HG02943 (cell line): ENCODE measurements around the gene ADCY5.

Experiments
- ATAC-seq: cut with Tn5 transposase; IDR thresholded peaks from one replicate; pipeline ENCODE4 v1.9.1; 2021; ENCODE audit warnings: mild to moderate bottlenecking, low read depth, moderate library complexity; ENCODE audit not compliant: unreplicated experiment

ADCY5 gene

DNA sequence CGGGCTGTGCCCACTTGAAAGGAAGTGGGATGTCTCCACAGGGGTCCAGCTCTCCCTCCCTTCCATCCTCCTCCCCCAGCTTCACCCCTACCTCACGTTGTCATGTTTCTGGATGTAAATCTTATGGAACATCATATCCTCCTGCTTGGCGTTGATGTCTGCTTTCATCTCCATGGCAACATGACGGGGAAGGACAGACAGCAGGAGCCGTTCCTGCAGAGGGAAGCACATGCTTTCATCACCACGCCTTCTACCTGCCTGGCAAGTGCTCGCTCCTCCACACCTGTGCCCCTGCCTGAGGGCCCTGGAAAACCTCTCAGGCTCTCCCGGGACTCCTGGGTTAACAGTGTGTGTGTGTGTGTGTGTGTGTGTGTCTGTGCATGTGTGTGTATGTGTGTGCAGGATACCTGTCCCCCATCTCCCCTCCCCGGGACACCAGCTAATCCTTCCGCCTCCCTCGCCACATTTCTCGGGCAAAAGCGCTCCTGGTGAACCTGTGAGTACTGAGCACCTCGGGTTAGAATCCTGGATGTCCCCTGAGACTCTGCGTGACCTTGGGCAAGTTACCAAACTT, 101.1 kb downstream of the ADCY5 start:
- ATAC-seq, result no peak

DNA sequence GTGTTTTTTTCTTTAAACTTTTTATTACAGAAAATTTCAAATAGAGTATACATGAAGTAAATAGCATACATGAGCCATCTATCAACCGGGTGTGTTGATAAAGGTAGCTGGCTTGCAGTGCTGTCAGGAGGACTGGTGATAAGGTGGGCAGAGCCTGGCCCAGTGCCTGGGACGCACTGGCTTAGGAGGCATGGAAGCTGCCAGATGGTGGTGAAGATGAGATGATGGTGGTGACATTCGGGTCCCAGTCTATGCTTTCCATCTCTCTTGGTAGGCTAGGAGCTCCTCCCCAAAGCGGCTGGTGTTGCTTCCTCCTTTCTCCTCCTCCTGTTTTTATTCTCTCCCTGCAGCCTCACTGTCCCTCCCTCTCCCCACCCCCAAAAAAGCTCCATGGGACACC, 101.7 kb downstream of the ADCY5 start:
- ATAC-seq, result no peak

DNA sequence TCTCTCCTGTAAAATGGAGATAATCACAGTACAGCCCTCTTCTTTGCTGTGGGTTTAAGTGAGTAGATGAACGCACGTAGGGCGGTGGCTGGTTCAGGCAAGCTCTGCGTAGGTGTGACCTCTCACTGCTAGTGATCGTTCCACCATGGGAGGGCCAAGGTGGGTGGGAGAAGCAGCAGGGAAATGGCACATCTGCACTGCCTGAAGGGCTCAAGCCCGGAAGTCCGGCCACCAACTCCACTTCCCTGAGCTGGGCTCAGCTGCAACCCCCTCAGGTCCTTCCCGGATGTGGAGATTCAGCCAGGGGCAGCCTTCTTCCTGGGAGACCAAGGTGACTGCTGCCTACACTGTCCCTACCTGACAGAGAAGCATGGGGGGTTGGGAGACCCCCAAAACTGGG, 102.9 kb downstream of the ADCY5 start:
- ATAC-seq, result no peak

DNA sequence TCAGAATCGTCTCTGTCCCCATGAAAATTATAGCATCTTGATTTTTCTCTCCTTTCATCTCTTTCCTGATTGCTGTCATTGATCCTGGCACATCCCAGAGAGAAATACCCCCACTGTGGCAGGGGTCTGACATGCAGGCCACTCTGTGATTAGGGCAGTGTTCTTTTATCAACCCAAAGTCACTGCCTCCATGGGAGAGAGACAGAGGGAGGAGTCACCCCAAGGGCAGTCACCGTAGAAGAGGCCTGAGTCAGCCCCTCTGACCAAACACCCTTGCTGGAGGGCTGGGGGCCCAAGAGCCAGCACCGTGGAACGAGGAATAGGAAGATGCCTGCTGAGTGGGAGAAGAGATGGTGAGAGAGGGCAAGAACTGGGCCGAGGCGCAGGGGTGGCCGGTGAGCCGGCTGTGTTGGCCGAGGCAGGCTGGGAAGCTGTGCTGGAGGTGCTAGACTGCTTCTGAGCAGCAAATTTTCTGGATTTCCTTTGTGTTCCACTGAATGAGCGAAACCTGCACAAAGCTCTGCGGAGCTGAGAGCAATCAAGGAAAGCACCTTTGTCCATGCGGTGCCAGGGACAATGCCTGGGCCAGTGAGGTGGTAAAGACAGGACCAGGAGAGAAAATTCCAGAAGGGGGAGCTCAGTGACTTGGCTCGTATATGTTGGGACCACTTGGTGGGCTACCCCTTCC, 103.8 kb downstream of the ADCY5 start:
- no peak for ATAC-seq

- no peak for ATAC-seq
Measured at GRCh38 chr3:123344175-123344906, 104.5 kb downstream of the ADCY5 start.

DNA sequence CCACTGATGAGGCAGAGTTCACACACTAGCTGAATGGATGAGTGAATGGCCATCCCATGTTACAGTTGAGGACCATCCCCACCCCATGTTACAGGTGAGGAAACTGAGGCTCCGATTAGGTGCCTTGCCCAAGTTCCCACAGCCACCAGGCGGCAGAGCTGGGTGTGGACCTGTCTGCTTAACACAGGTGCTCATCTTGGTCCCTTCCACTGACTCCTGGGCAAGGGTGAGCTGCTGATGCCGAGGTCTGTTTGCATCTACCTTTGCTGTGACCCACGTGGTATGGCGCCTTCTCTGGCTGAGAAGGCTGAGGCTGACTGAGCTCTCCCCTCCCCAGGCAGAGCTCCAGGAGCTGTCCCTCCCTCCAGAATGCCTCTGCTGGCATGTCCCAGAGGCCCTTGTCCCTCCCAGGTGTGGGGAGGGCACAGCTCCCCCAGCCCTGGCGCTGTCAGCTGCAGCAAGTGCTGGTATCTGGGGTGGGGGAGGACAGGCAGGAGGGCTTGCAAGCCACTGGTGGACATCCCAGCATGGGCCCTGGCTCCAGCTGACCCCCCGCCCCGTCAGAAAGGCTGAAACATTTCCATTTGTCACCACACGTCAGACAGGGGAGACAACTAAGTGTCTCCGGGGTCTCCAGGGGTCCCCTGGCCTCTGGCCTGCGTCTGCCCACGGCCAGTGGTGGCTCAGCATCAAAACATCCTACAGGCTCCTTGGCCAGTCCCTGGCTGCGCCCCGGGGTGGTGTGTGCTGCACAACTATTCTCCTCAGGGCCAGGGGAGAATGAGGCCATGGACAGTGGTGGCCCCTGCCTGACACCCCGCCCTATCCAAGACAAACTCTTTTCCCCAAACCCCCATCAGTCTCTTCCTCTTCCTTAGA, 105.4 kb downstream of the ADCY5 start:
- no peak for ATAC-seq

DNA sequence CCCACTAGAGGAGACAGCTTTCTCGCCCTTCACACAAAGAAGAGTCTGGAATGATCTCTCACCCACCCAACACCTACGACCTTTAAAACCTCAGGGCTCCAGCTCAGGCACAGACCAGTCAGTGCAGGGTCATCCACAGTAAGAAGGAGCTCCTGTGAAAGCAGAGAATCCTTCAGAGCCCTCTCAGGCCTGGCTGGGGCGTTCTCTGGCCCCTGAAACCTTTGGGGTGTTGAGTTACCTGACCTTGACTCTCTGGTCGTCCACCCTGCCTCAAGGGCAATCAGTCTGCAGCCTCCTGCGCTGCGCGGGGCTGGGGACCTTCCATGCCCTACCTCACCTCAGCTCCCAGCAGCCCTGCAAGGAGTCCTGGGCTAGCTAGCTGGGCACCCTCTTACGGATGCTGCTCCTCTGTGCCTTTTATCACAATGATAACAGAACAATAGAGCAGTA, 106.2 kb downstream of the ADCY5 start:
- no peak for ATAC-seq

DNA sequence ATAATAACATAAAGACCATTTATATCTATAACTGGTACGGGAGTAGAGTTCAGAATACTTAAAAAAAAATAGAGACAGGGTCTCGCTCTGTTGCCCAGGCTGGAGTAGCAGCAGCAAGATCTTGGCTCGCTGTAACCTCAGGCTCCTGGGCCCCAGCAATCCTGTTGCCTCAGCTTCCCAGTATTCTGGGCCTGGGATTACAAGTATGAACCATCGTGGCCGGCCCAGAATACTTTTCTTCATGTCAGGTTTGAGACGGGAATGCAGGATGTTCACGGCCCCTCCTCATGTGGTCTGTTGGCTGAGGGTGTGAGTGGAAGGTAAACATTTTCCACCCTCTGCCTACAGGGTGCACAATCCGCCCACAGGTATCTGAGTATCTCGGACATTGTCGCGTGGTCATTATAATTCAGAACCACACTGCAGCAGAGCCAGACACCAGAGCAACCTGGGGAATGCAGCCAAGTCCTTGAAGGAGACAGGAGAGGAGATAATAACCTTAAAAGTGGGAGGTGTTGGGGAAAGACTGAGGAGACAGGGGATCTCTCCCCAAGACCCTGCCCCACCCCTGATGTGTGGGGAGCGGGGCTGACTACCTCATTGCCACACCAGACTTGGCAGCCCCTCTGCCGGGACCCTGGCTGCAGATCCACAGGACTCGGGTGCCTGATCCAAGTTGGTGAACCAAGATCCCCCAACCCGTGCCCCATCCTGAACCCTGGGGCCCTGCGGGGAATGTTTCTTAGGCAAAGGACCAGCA, 106.8 kb downstream of the ADCY5 start:
- no peak for ATAC-seq

DNA sequence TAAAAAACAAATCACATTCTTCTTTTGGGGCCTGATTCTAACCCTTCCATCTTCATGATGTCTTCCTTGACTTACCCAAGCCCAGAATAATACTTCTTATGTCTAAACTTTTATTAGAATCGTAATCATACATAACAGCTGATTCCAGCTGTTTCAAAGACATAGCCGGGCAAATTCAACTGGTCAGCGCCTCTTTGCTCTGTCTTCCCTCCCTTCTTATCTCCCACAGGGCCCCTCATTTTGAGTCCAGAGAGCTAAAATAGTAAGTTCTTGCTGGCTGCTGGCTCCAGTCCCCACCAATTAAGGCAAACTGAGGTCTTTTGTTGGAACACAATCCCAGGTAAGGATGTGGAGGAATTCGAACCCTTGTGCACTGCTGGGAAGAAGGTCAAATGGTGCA, 108.6 kb downstream of the ADCY5 start:
- no peak for ATAC-seq

- no peak for ATAC-seq
Measured at GRCh38 chr3:123339302-123339701, 109.6 kb downstream of the ADCY5 start.

GRCh38 chr3:123338620-123339061, 110.2 kb downstream of the ADCY5 start:
- no peak for ATAC-seq

- ATAC-seq, result no peak
Measured at GRCh38 chr3:123337948-123338619, 110.8 kb downstream of the ADCY5 start.

- no peak for ATAC-seq
Measured at GRCh38 chr3:123337226-123337625, 111.7 kb downstream of the ADCY5 start.

- ATAC-seq, result no peak
Measured at GRCh38 chr3:123336441-123336851, 112.4 kb downstream of the ADCY5 start.

- ATAC-seq, result no peak
Measured at GRCh38 chr3:123336001-123336400, 112.9 kb downstream of the ADCY5 start.

DNA sequence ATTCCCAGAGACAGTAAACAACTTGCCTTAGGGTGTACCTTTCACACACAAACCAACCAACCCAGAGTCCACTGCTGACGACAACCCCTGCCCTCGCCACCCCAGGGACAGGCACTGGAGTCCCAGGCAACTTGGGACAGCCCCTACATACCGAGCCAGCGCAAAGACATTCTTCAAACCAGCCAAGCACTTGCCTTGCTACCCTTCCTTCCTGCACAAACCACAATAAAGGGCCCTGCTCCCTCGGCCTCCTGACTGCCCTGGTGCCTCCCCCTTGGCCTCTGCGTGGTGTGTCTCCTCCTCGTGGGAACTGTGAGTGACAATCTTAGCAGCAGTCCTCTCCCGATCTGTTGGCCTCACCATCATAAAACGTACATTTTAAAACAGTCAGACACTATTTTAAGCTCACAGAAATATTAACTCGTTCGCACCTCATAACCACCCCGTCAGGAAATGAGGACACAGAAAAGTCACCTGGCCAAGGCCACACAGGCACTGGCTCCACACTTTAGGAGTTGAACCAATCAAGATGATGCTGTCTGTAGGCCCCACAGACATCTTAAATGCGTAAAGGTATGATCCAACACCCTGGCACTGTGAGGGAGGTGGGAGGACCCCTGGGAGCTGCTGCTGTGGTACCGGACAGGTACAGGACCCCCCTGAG, 113.8 kb downstream of the ADCY5 start:
- no peak for ATAC-seq

DNA sequence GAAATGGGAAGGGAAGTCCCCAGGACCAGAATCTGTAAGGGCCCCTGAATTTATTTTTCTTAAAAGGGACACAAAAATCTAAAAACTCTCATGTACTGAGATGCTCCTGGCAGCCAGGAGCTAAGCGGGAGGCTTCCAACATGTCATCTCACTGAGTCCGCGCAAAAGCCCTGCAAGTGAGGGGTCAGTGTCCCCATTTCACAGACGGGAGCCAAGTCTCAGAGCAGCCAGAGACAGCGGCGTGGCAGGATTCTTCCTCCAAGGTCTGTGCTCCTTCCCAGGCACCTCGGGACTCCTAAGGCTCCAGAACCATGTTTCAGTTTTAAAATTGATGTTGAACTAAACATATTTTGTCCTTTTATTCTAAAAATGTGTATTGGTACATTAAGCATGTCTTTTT, 114.8 kb downstream of the ADCY5 start:
- no peak for ATAC-seq

GRCh38 chr3:123333401-123333800, 115.5 kb downstream of the ADCY5 start:
- no peak for ATAC-seq

- no peak for ATAC-seq
Measured at GRCh38 chr3:123332124-123332641, 116.7 kb downstream of the ADCY5 start.
